Osteoblast (primary cell): ENCODE measurements around the gene SLC24A3. TPM values are rescaled to one million over a fixed set of nuclear protein-coding genes. Genes with fewer than 3 reads are reported as not detected.

Experiments
- DNase-seq: peaks from one replicate; pipeline ENCODE4 v3.0.0; 2011; ENCODE audit warnings: low spot score, mixed read lengths; ENCODE audit not compliant: insufficient read length; ENCODE audit errors: missing footprints
- H2AFZ ChIP-seq: 2 replicates; pipeline ENCODE4 v1.6.0; 2011; ENCODE audit warnings: mild to moderate bottlenecking, low read length
- H3K27ac ChIP-seq: 2 replicates; pipeline ENCODE4 v1.5.1; 2011; ENCODE audit warnings: mild to moderate bottlenecking, low read depth, low read length, moderate library complexity
- H3K27me3 ChIP-seq: 2 replicates; pipeline ENCODE4 v1.6.0; 2012; ENCODE audit warnings: mild to moderate bottlenecking, control low read depth, inconsistent platforms, low read length, moderate library complexity; ENCODE audit not compliant: insufficient read depth
- H3K36me3 ChIP-seq: 2 replicates; pipeline ENCODE4 v1.5.1; 2011; ENCODE audit warnings: mild to moderate bottlenecking, low read length, control low read depth, moderate library complexity; ENCODE audit not compliant: insufficient read depth
- H3K4me1 ChIP-seq: 2 replicates; pipeline ENCODE4 v1.5.1; 2011; ENCODE audit warnings: mild to moderate bottlenecking, low read length, control low read depth, moderate library complexity; ENCODE audit not compliant: insufficient read depth
- H3K4me2 ChIP-seq: 2 replicates; pipeline ENCODE4 v1.6.0; 2011; ENCODE audit warnings: mild to moderate bottlenecking, low read length; ENCODE audit not compliant: insufficient read depth
- H3K4me3 ChIP-seq: fragments of 200-600 bp; sonication (generic); 3 replicates; pipeline ENCODE4 v1.5.1; 2012; ENCODE audit warnings: mild to moderate bottlenecking, low read length, inconsistent platforms; ENCODE audit not compliant: insufficient read depth
- H3K79me2 ChIP-seq: 2 replicates; pipeline ENCODE4 v1.6.0; 2012; ENCODE audit warnings: mild to moderate bottlenecking, low read length, control low read depth, inconsistent platforms; ENCODE audit not compliant: insufficient read depth
- H3K9me3 ChIP-seq: 2 replicates; pipeline ENCODE4 v1.5.1; 2011; ENCODE audit warnings: low read depth, low read length, control low read depth
- H4K20me1 ChIP-seq: 2 replicates; pipeline ENCODE4 v1.6.0; 2012; ENCODE audit warnings: mild to moderate bottlenecking, low read length, control low read depth; ENCODE audit not compliant: insufficient read depth
- CTCF ChIP-seq: IDR thresholded peaks from 2 replicates; pipeline ENCODE4 v1.5.1; 2011; ENCODE audit warnings: mild to moderate bottlenecking, low read depth, low read length, moderate library complexity; ENCODE audit errors: extremely low read depth
- total RNA-seq: library from RNA; depleted of rRNA; stranded (reverse); fragments of >200 nt; gene quantifications from 2 replicates; pipeline ENCODE4 v1.2.3, GENCODE V29; 2012

Gene SLC24A3
- total RNA-seq, 1 donor, result 1.1 TPM

- Histone ChIP-seq H3K79me2 (no peaks in the 10 kb centered on the region), H4K20me1 (no peaks in the 10 kb centered on the region), H3K4me1 (no peaks in the 10 kb centered on the region), H3K9me3 (no peaks in the 10 kb centered on the region), H3K36me3 (no peaks in the 10 kb centered on the region), H3K27ac (no peak overlapping the region), H3K27me3 (no peaks in the 10 kb centered on the region), H3K4me2 (no peak overlapping the region), H3K4me3 (no peak overlapping the region), H2AFZ (no peak overlapping the region)
- no peak for DNase-seq
- no peak for TF ChIP-seq CTCF
These were observed 210.9 kb downstream of the SLC24A3 start for GRCh38 chr20:19423097-19423899.

GRCh38 chr20:19423900-19424620 lies 211.6 kb downstream of the SLC24A3 start:
- H2AFZ ChIP-seq, result no peak overlapping the region
- H3K4me2 ChIP-seq, result no peak overlapping the region
- no peaks in the 10 kb centered on the region for H3K4me1 ChIP-seq
- DNase-seq, result peak; percentile 57
- H3K27me3 ChIP-seq, result no peaks in the 10 kb centered on the region
- H4K20me1 ChIP-seq, result no peaks in the 10 kb centered on the region
- no peaks in the 10 kb centered on the region for H3K79me2 ChIP-seq
- H3K27ac ChIP-seq, result no peak overlapping the region
- no peaks in the 10 kb centered on the region for H3K9me3 ChIP-seq
- no peak overlapping the region for H3K4me3 ChIP-seq
- TF ChIP-seq CTCF, result no peak
- no peaks in the 10 kb centered on the region for H3K36me3 ChIP-seq

- Histone ChIP-seq H3K36me3 (no peaks in the 10 kb centered on the region), H4K20me1 (no peaks in the 10 kb centered on the region), H3K27me3 (no peaks in the 10 kb centered on the region), H3K9me3 (no peaks in the 10 kb centered on the region), H3K79me2 (no peaks in the 10 kb centered on the region), H3K27ac (no peak overlapping the region), H2AFZ (no peak overlapping the region), H3K4me2 (no peak overlapping the region), H3K4me1 (no peaks in the 10 kb centered on the region), H3K4me3 (no peak overlapping the region)
- DNase-seq, result no peak
- no peak for TF ChIP-seq CTCF
These were observed 213.9 kb downstream of the SLC24A3 start for GRCh38 chr20:19426356-19426755.

DNA sequence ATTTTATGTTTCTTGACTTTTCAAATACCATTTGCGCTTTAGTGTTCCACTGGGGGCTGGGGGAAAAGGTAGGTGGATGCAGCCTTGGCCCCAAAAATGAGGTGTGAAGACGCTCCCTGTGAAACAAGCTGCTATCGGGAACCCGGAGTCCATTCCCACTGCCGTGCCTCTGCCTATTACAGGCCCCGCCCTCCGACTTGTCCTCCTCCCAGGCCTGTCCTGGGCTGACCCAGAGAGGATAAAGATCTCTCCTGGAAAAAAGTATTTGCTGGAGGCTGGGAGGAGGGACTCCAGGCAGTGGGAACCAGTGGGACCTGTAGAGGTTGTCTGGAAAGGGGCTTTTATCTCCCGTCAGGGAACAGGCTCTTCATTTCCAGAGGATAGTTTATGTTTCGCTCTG lies 215.0 kb downstream of the SLC24A3 start:
- H3K4me1 ChIP-seq, result no peaks in the 10 kb centered on the region
- TF ChIP-seq CTCF, result no peak
- no peaks in the 10 kb centered on the region for H3K9me3 ChIP-seq
- H3K27ac ChIP-seq, result no peak overlapping the region
- H2AFZ ChIP-seq, result no peak overlapping the region
- H3K36me3 ChIP-seq, result no peaks in the 10 kb centered on the region
- no peak overlapping the region for H3K4me2 ChIP-seq
- H3K27me3 ChIP-seq, result no peaks in the 10 kb centered on the region
- DNase-seq, result no peak
- no peaks in the 10 kb centered on the region for H4K20me1 ChIP-seq
- no peak overlapping the region for H3K4me3 ChIP-seq
- H3K79me2 ChIP-seq, result no peaks in the 10 kb centered on the region
